ENCODE results near the gene ERH. TPM values are rescaled to one million over a fixed set of nuclear protein-coding genes. Genes with fewer than 3 reads are reported as not detected.

Gene ERH
- total RNA-seq (100 to 1,000 TPM; 112 to 141 (median 127) TPM), polyA plus RNA-seq (123 TPM)
- long read RNA-seq, donor 1, transcript ERH-203 (4 exons, 1,124 nt), result major isoform, 15 of 17 reads
- long read RNA-seq, donor 1, partial matches to known transcripts, result 0 of 17 reads
- long read RNA-seq, donor 1, other reads (novel, unspliced or antisense), result 2 of 17 reads
- long read RNA-seq, donor 2, transcript ERH-203 (4 exons, 1,124 nt), result major isoform, 7 of 10 reads
- long read RNA-seq, donor 2, partial matches to known transcripts, result 0 of 10 reads
- long read RNA-seq, donor 2, other reads (novel, unspliced or antisense), result 3 of 10 reads
- long read RNA-seq, donor 3, transcript ERH-203 (4 exons, 1,124 nt), result major isoform, 21 of 25 reads
- long read RNA-seq, donor 3, partial matches to known transcripts, result 0 of 25 reads
- long read RNA-seq, donor 3, other reads (novel, unspliced or antisense), result 1 of 25 reads
- long read RNA-seq, donor 4, transcript ERH-203 (4 exons, 1,124 nt), result major isoform, 7 of 8 reads
- long read RNA-seq, donor 4, partial matches to known transcripts, result 0 of 8 reads
- long read RNA-seq, donor 4, other reads (novel, unspliced or antisense), result 1 of 8 reads

- Histone ChIP-seq H3K27me3 (ENCODE audit: control insufficient read depth, insufficient read depth) (no peaks in the 10 kb centered on the region), H3K27ac (ENCODE audit: low read length) (peak within 1 kb of the TSS; percentile 71), H3K9me3 (ENCODE audit: control insufficient read depth, low read length) (no peaks in the 10 kb centered on the region), H3K4me1 (ENCODE audit: control insufficient read depth, insufficient read depth, low read length) (peaks cover 10% of the 10 kb centered on the region), H3K4me3 (ENCODE audit: low read length) (peak within 1 kb of the TSS; percentile 72)
- ATAC-seq (peak; percentile 98), DNase-seq (peak; percentile 96 to 98 (median 98))
- under 1% methylated on average over 53 of the region's 53 CpGs for WGBS
- intact Hi-C loops (cut with DNase I), result no loop called here
These were observed at the start of gene ERH, which contains the start of gene SLC39A9 for GRCh38 chr14:69398053-69398817. TSS of gene ERH (minus strand) at chr14:69398299. CDS start at chr14:69398233, 66 bp downstream. TSS of gene SLC39A9 (plus strand) at chr14:69398692. CDS start at chr14:69399370, 678 bp downstream.

DNA sequence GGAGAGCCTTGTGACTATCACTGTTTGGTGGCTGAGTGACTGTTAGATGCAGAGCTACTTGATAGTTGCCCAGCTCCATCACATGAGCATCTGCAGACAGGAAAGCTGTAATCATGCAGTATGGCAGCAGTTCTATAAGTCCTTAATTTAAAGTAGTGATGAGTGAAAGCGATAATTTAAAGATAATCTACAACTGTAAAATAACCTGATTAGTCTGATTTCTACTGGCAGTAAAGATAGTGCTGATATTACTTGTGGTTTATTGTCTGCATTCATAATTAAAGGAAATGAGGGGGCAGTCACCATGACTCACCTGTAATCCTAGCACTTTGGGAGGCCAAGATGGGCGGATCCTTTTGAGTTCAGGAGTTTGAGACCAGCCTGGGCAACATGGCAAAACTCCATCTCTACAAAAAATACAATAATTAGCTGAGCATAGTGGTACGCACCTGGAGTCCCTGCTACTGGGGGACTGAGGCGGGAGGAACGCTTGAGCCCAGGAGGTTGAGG, 45.3 kb upstream of the ERH start:
- H3K4me1 ChIP-seq (ENCODE audit: control insufficient read depth, insufficient read depth, low read length), result no peaks in the 10 kb centered on the region
- no peak for DNase-seq
- H3K27ac ChIP-seq (ENCODE audit: low read length), result no peak overlapping the region
- H3K4me3 ChIP-seq (ENCODE audit: low read length), result no peak overlapping the region
- 98% methylated on average over 5 of the region's 5 CpGs for WGBS
- no peaks in the 10 kb centered on the region for H3K9me3 ChIP-seq (ENCODE audit: control insufficient read depth, low read length)
- ATAC-seq, result no peak
- no peaks in the 10 kb centered on the region for H3K27me3 ChIP-seq (ENCODE audit: control insufficient read depth, insufficient read depth)
- intact Hi-C loops (cut with DNase I), result no loop called here

DNA sequence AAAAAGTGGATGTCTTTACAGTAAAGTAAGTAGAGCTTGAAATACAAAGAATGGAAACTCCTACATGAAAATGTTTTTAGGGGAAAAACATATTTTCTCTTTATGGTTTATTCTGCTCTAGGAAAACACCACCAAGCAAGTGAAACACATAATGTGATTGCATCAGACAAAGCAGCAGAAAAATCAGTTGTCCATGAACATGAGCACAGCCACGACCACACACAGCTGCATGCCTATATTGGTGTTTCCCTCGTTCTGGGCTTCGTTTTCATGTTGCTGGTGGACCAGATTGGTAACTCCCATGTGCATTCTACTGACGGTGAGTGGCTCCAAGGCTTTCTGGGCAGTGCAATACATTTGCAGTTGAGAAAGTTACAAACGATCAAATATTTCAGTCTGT, 43.8 kb upstream of the ERH start:
- DNase-seq (no peak), ATAC-seq (no peak)
- H3K4me3 ChIP-seq (ENCODE audit: low read length), result no peak overlapping the region
- H3K27ac ChIP-seq (ENCODE audit: low read length), result no peak overlapping the region
- intact Hi-C loops (cut with DNase I), result no loop called here
- WGBS, result 86% methylated on average over 5 of the region's 5 CpGs
- H3K4me1 ChIP-seq (ENCODE audit: control insufficient read depth, insufficient read depth, low read length), result no peaks in the 10 kb centered on the region
- H3K9me3 ChIP-seq (ENCODE audit: control insufficient read depth, low read length), result no peaks in the 10 kb centered on the region
- H3K27me3 ChIP-seq (ENCODE audit: control insufficient read depth, insufficient read depth), result no peaks in the 10 kb centered on the region

DNA sequence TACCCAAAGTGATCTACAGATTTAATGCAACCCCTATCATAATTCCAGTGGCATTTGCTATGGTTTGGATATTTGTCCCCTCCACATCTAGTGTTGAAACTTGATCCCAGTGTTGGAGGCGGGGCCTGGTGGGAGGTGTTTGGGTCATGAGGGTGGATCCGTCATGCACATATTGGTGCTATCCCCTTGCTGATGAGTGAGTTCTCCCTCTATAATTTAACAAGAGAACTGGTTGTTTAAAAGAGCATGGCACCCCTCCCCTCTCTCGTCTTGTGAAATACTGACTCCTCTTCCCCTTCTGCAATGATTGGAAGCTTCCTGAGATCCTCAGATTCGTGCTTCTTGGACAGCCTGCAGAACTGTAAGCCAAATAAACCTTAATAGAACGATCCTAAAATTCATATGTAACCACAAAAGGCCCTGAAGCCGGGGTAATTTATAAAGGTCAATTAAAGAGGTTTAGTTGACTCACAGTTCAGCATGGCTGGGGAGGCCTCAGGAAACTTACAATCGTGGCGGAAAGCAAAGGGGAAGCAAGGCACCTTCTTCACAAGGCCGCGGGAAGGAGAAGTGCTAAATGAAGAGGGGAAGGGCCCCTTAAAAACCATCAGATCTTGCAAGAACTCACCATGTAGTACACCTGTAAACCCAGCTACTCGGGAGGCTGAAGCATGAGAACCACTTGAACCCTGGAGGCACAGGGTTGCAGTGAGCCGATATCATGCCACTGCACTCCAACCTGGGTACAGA, 41.6 kb upstream of the ERH start:
- no peak for ATAC-seq
- Histone ChIP-seq H3K27ac (ENCODE audit: low read length) (no peak overlapping the region), H3K4me1 (ENCODE audit: control insufficient read depth, insufficient read depth, low read length) (no peaks in the 10 kb centered on the region), H3K9me3 (ENCODE audit: control insufficient read depth, low read length) (no peaks in the 10 kb centered on the region), H3K27me3 (ENCODE audit: control insufficient read depth, insufficient read depth) (no peaks in the 10 kb centered on the region), H3K4me3 (ENCODE audit: low read length) (no peak overlapping the region)
- no peak for DNase-seq
- WGBS, result 89% methylated on average over 12 of the region's 12 CpGs
- intact Hi-C loops (cut with DNase I), result no loop called here

- WGBS, result 95% methylated on average over 2 of the region's 2 CpGs
- Histone ChIP-seq H3K27ac (ENCODE audit: low read length) (no peak overlapping the region), H3K27me3 (ENCODE audit: control insufficient read depth, insufficient read depth) (no peaks in the 10 kb centered on the region), H3K4me3 (ENCODE audit: low read length) (no peak overlapping the region), H3K9me3 (ENCODE audit: control insufficient read depth, low read length) (no peaks in the 10 kb centered on the region), H3K4me1 (ENCODE audit: control insufficient read depth, insufficient read depth, low read length) (no peaks in the 10 kb centered on the region)
- intact Hi-C loops (cut with DNase I), result no loop called here
- ATAC-seq (no peak), DNase-seq (no peak)
These were observed 34.3 kb upstream of the ERH start for GRCh38 chr14:69432364-69432763.

- intact Hi-C loops (cut with DNase I), result no loop called here
- ATAC-seq (no peak), DNase-seq (no peak)
- Histone ChIP-seq H3K27me3 (ENCODE audit: control insufficient read depth, insufficient read depth) (no peaks in the 10 kb centered on the region), H3K4me1 (ENCODE audit: control insufficient read depth, insufficient read depth, low read length) (no peaks in the 10 kb centered on the region), H3K4me3 (ENCODE audit: low read length) (no peak overlapping the region), H3K27ac (ENCODE audit: low read length) (no peak overlapping the region), H3K9me3 (ENCODE audit: control insufficient read depth, low read length) (no peaks in the 10 kb centered on the region)
- 95% methylated on average over 1 of the region's 1 CpG for WGBS
These were observed 32.3 kb upstream of the ERH start for GRCh38 chr14:69430306-69430939.

DNA sequence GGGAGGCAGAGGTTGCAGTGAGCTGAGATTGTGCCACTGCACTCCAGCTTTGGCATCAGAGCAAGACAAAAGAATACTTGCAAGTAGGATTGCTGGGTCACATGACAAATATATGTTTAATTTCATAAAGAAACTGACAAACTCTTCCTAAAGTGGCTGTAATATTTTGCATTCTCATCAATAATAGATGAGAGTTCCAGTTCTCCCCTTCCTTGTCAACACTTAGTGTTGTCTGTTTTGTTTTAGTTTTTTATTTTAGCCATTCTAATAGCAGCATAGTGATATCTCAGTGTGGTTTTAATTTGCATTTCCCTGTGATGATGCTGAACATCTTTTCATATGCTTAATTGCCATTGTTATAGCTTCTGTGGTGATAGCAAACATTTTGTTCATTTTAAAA, 31.5 kb upstream of the ERH start:
- no peaks in the 10 kb centered on the region for H3K4me1 ChIP-seq (ENCODE audit: control insufficient read depth, insufficient read depth, low read length)
- H3K27ac ChIP-seq (ENCODE audit: low read length), result no peak overlapping the region
- no peaks in the 10 kb centered on the region for H3K9me3 ChIP-seq (ENCODE audit: control insufficient read depth, low read length)
- no peak for DNase-seq
- intact Hi-C loops (cut with DNase I), result no loop called here
- H3K27me3 ChIP-seq (ENCODE audit: control insufficient read depth, insufficient read depth), result no peaks in the 10 kb centered on the region
- no peak for ATAC-seq
- H3K4me3 ChIP-seq (ENCODE audit: low read length), result no peak overlapping the region

GRCh38 chr14:69428289-69428998, 30.3 kb upstream of the ERH start:
- Histone ChIP-seq H3K4me1 (ENCODE audit: control insufficient read depth, insufficient read depth, low read length) (no peaks in the 10 kb centered on the region), H3K27ac (ENCODE audit: low read length) (no peak overlapping the region), H3K4me3 (ENCODE audit: low read length) (no peak overlapping the region), H3K27me3 (ENCODE audit: control insufficient read depth, insufficient read depth) (no peaks in the 10 kb centered on the region), H3K9me3 (ENCODE audit: control insufficient read depth, low read length) (no peaks in the 10 kb centered on the region)
- no peak for DNase-seq
- WGBS, result 91% methylated on average over 6 of the region's 6 CpGs
- intact Hi-C loops (cut with DNase I), result no loop called here
- no peak for ATAC-seq

GRCh38 chr14:69427596-69427995, 29.5 kb upstream of the ERH start:
- no peak overlapping the region for H3K27ac ChIP-seq (ENCODE audit: low read length)
- no peaks in the 10 kb centered on the region for H3K27me3 ChIP-seq (ENCODE audit: control insufficient read depth, insufficient read depth)
- no peaks in the 10 kb centered on the region for H3K4me1 ChIP-seq (ENCODE audit: control insufficient read depth, insufficient read depth, low read length)
- H3K9me3 ChIP-seq (ENCODE audit: control insufficient read depth, low read length), result no peaks in the 10 kb centered on the region
- no peak for DNase-seq
- intact Hi-C loops (cut with DNase I), result no loop called here
- ATAC-seq, result no peak
- no peak overlapping the region for H3K4me3 ChIP-seq (ENCODE audit: low read length)
- 98% methylated on average over 1 of the region's 1 CpG for WGBS
